Activated CD4-positive, alpha-beta memory T cell treated with anti-CD3 and anti-CD28 coated beads for 36 hours (primary cell): ENCODE results near the gene PIAS2. TPM values are rescaled to one million over a fixed set of nuclear protein-coding genes. Genes with fewer than 3 reads are reported as not detected.
"Not testable (repeated sequence)": the region's sequence is repeated elsewhere in the genome, so short reads cannot be mapped to it uniquely, and the experiment has no call there.

Experiments
- CTCF ChIA-PET: fragments of 350-600 bp; sonication (Branson Sonifier 250); formaldehyde crosslinking; loops from one replicate; lab custom pipeline; 2021; ENCODE audit warnings: antibody characterized with exemption, inconsistent platforms; lab: Charles Lee
- POLR2A ChIA-PET: fragments of 350-600 bp; sonication (Branson Sonifier 250); formaldehyde crosslinking; loops from one replicate; lab custom pipeline; 2021; ENCODE audit warnings: antibody characterized with exemption; lab: Charles Lee
- DNase-seq: peaks from one replicate; pipeline ENCODE4 v3.0.0-alpha.2; 2020
- H3K27ac Mint-ChIP-seq: one replicate; pipeline ENCODE4 v1.8.0; 2021; ENCODE audit warnings: mixed read lengths
- H3K27me3 Mint-ChIP-seq: one replicate; pipeline ENCODE4 v1.8.0; 2021; ENCODE audit warnings: mixed read lengths
- H3K36me3 Mint-ChIP-seq: one replicate; pipeline ENCODE4 v1.8.0; 2021; ENCODE audit warnings: mixed read lengths
- H3K4me1 Mint-ChIP-seq: one replicate; pipeline ENCODE4 v1.8.0; 2021; ENCODE audit warnings: low read depth, mixed read lengths
- H3K4me3 Mint-ChIP-seq: one replicate; pipeline ENCODE4 v1.8.0; 2021; ENCODE audit warnings: mild to moderate bottlenecking, mixed read lengths
- H3K9me3 Mint-ChIP-seq: one replicate; pipeline ENCODE4 v1.8.0; 2021; ENCODE audit warnings: mixed read lengths
- intact Hi-C: fragments of 100-400 bp; cut with micrococcal nuclease; formaldehyde crosslinking; loops from one replicate; pipeline ENCODE4 v1.15.1; 2023
- total RNA-seq, 2 experiments: library from RNA; stranded (reverse); gene quantifications; one replicate each; pipeline ENCODE4 v1.2.3, GENCODE V29; 2021

Gene PIAS2
- total RNA-seq, 2 experiments from 2014 or later: 19.7 to 22.1 TPM

- H3K4me1 Mint-ChIP-seq: peaks cover 12% of the 10 kb centered on the region
- ChIA-PET POLR2A (no interaction called here), CTCF (interaction anchor here (0.5 kb wide), 1 partner anchor 20 kb away, joined by 7 read pairs; no protein-coding TSS in a partner anchor)
- H3K27ac Mint-ChIP-seq: no peak overlapping the region
- H3K4me3 Mint-ChIP-seq: no peak overlapping the region
- DNase-seq: no peak
- intact Hi-C loops: loop anchor here (5.0 kb wide), 1 partner anchor 96 kb away; the partner anchor contains the start of genes KATNAL2 and PIAS2
- H3K36me3 Mint-ChIP-seq: peaks cover 21% of the 10 kb centered on the region
- H3K9me3 Mint-ChIP-seq: no peaks in the 10 kb centered on the region
- H3K27me3 Mint-ChIP-seq: no peaks in the 10 kb centered on the region
These were observed 96.4 kb downstream of the PIAS2 start for GRCh38 chr18:46820863-46821262.

- Mint-ChIP-seq H3K36me3 (peaks cover 3% of the 10 kb centered on the region), H3K27me3 (no peaks in the 10 kb centered on the region), H3K4me1 (no peaks in the 10 kb centered on the region), H3K27ac (no peak overlapping the region), H3K9me3 (no peaks in the 10 kb centered on the region), H3K4me3 (no peak overlapping the region)
- intact Hi-C loops: no loop called here
- ChIA-PET CTCF (interaction anchor here (0.6 kb wide), 1 partner anchor 45 kb away, joined by 3 read pairs; no protein-coding TSS in a partner anchor), POLR2A (no interaction called here)
- no peak for DNase-seq
These were observed 101.6 kb downstream of the PIAS2 start for GRCh38 chr18:46815661-46816060.

- Mint-ChIP-seq H3K27ac (no peak overlapping the region), H3K4me3 (no peak overlapping the region), H3K9me3 (no peaks in the 10 kb centered on the region), H3K4me1 (no peaks in the 10 kb centered on the region), H3K27me3 (no peaks in the 10 kb centered on the region), H3K36me3 (peaks cover 2% of the 10 kb centered on the region)
- POLR2A ChIA-PET: no interaction called here
- DNase-seq: no peak
- CTCF ChIA-PET: no interaction called here
- intact Hi-C loops: no loop called here
These were observed 102.9 kb downstream of the PIAS2 start for GRCh38 chr18:46814399-46814798.

GRCh38 chr18:46812311-46812710, 105.0 kb downstream of the PIAS2 start:
- intact Hi-C loops: no loop called here
- Mint-ChIP-seq H3K9me3 (no peaks in the 10 kb centered on the region), H3K27me3 (no peaks in the 10 kb centered on the region), H3K36me3 (peaks cover 3% of the 10 kb centered on the region), H3K27ac (no peak overlapping the region), H3K4me3 (no peak overlapping the region), H3K4me1 (no peaks in the 10 kb centered on the region)
- ChIA-PET CTCF (no interaction called here), POLR2A (no interaction called here)
- DNase-seq: no peak

GRCh38 chr18:46810481-46811000, 106.8 kb downstream of the PIAS2 start:
- no peaks in the 10 kb centered on the region for H3K9me3 Mint-ChIP-seq
- POLR2A ChIA-PET: no interaction called here
- DNase-seq: no peak
- no peak overlapping the region for H3K27ac Mint-ChIP-seq
- H3K4me3 Mint-ChIP-seq: no peak overlapping the region
- intact Hi-C loops: no loop called here
- CTCF ChIA-PET: no interaction called here
- H3K27me3 Mint-ChIP-seq: no peaks in the 10 kb centered on the region
- H3K36me3 Mint-ChIP-seq: peaks cover 3% of the 10 kb centered on the region
- no peaks in the 10 kb centered on the region for H3K4me1 Mint-ChIP-seq

GRCh38 chr18:46809145-46809544, 108.2 kb downstream of the PIAS2 start:
- Mint-ChIP-seq H3K27ac (no peak overlapping the region), H3K9me3 (peaks cover 4% of the 10 kb centered on the region), H3K4me1 (no peaks in the 10 kb centered on the region), H3K27me3 (no peaks in the 10 kb centered on the region), H3K4me3 (no peak overlapping the region), H3K36me3 (peaks cover 1% of the 10 kb centered on the region)
- CTCF ChIA-PET: no interaction called here
- POLR2A ChIA-PET: no interaction called here
- DNase-seq: no peak
- intact Hi-C loops: no loop called here

- H3K4me1 Mint-ChIP-seq, intact Hi-C loops, H3K27ac Mint-ChIP-seq, DNase-seq, H3K4me3 Mint-ChIP-seq, H3K36me3 Mint-ChIP-seq, H3K27me3 Mint-ChIP-seq, CTCF ChIA-PET, H3K9me3 Mint-ChIP-seq, POLR2A ChIA-PET: not testable (repeated sequence)
These were observed 121.4 kb downstream of the PIAS2 start for GRCh38 chr18:46795945-46796344.

GRCh38 chr18:46794607-46795006, 122.7 kb downstream of the PIAS2 start:
- intact Hi-C loops: no loop called here
- no peaks in the 10 kb centered on the region for H3K4me1 Mint-ChIP-seq

GRCh38 chr18:46793565-46793964, 123.7 kb downstream of the PIAS2 start:
- DNase-seq: no peak
- no peaks in the 10 kb centered on the region for H3K36me3 Mint-ChIP-seq
- intact Hi-C loops: no loop called here
- no peak overlapping the region for H3K27ac Mint-ChIP-seq
- peaks cover 12% of the 10 kb centered on the region for H3K9me3 Mint-ChIP-seq
- no peaks in the 10 kb centered on the region for H3K4me1 Mint-ChIP-seq
- no peak overlapping the region for H3K4me3 Mint-ChIP-seq
- ChIA-PET POLR2A (interaction anchor here (0.6 kb wide), 1 partner anchor 1473 kb away, joined by 3 read pairs; no protein-coding TSS in a partner anchor), CTCF (no interaction called here)
- H3K27me3 Mint-ChIP-seq: no peaks in the 10 kb centered on the region

More at GRCh38 chr18:46794607-46795006, 122.7 kb downstream of the PIAS2 start:
- H3K36me3 Mint-ChIP-seq: no peaks in the 10 kb centered on the region
- H3K4me3 Mint-ChIP-seq: no peak overlapping the region
- DNase-seq: no peak
- POLR2A ChIA-PET: no interaction called here
- no peaks in the 10 kb centered on the region for H3K27me3 Mint-ChIP-seq
- peaks cover 12% of the 10 kb centered on the region for H3K9me3 Mint-ChIP-seq
- CTCF ChIA-PET: no interaction called here
- no peak overlapping the region for H3K27ac Mint-ChIP-seq

GRCh38 chr18:46789088-46789487, 128.2 kb downstream of the PIAS2 start:
- H3K27ac Mint-ChIP-seq: no peak overlapping the region
- H3K4me3 Mint-ChIP-seq: no peak overlapping the region
- H3K36me3 Mint-ChIP-seq: no peaks in the 10 kb centered on the region
- H3K4me1 Mint-ChIP-seq: no peaks in the 10 kb centered on the region
- POLR2A ChIA-PET: no interaction called here
- no peak for DNase-seq
- intact Hi-C loops: no loop called here
- peaks cover 17% of the 10 kb centered on the region for H3K9me3 Mint-ChIP-seq
- H3K27me3 Mint-ChIP-seq: peaks cover 1% of the 10 kb centered on the region
- CTCF ChIA-PET: no interaction called here

GRCh38 chr18:46787674-46788073, 129.6 kb downstream of the PIAS2 start:
- no peaks in the 10 kb centered on the region for H3K36me3 Mint-ChIP-seq
- intact Hi-C loops: no loop called here
- no peaks in the 10 kb centered on the region for H3K4me1 Mint-ChIP-seq
- peaks cover 1% of the 10 kb centered on the region for H3K27me3 Mint-ChIP-seq
- CTCF ChIA-PET: no interaction called here
- POLR2A ChIA-PET: no interaction called here
- no peak overlapping the region for H3K4me3 Mint-ChIP-seq
- no peak overlapping the region for H3K27ac Mint-ChIP-seq
- peaks cover 17% of the 10 kb centered on the region for H3K9me3 Mint-ChIP-seq
- DNase-seq: no peak

- Mint-ChIP-seq H3K36me3 (no peaks in the 10 kb centered on the region), H3K27ac (no peak overlapping the region), H3K4me1 (no peaks in the 10 kb centered on the region), H3K9me3 (no peaks in the 10 kb centered on the region), H3K4me3 (no peak overlapping the region), H3K27me3 (no peaks in the 10 kb centered on the region)
- DNase-seq: no peak
- CTCF ChIA-PET: no interaction called here
- intact Hi-C loops: no loop called here
- POLR2A ChIA-PET: no interaction called here
These were observed 144.9 kb downstream of the PIAS2 start for GRCh38 chr18:46772357-46772756.

- ChIA-PET CTCF (no interaction called here), POLR2A (no interaction called here)
- Mint-ChIP-seq H3K36me3 (no peaks in the 10 kb centered on the region), H3K4me3 (no peak overlapping the region), H3K27me3 (no peaks in the 10 kb centered on the region), H3K9me3 (no peaks in the 10 kb centered on the region), H3K4me1 (no peaks in the 10 kb centered on the region), H3K27ac (no peak overlapping the region)
- DNase-seq: no peak
- intact Hi-C loops: no loop called here
These were observed 146.2 kb downstream of the PIAS2 start for GRCh38 chr18:46771141-46771540.
